Stimulated activated CD4-positive, alpha-beta T cell treated with anti-CD3 and anti-CD28 coated beads, Interleukin-2, amount 100 ng/mL, for 24 hours (primary cell): Measurements from ENCODE around the gene IPO11.
"Not testable (repeated sequence)": the region's sequence is repeated elsewhere in the genome, so short reads cannot be mapped to it uniquely, and the experiment has no call there.

Experiments used
- DNase-seq, 2 donors: peaks; one replicate each; pipeline ENCODE4 v3.0.0-alpha.2; 2020

Gene IPO11

DNA sequence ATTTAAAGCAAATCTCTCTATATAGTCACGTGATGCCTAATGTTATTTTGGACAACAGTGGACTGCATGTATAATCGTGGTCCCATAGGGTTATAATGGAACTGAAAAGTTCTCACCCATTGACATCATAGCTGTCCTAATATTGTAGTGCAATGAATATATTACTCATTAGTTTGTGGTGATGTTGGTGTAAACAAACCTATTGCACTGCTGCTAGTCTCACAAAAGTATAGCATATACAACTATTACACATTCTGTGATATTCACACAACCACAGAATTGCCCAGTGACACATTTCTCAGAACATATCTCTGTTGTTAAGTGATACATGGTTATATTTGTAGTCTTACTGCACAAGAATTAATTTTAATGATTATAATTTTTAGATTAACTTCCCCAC, 37.7 kb downstream of the IPO11 start:
- DNase-seq: no peak

DNA sequence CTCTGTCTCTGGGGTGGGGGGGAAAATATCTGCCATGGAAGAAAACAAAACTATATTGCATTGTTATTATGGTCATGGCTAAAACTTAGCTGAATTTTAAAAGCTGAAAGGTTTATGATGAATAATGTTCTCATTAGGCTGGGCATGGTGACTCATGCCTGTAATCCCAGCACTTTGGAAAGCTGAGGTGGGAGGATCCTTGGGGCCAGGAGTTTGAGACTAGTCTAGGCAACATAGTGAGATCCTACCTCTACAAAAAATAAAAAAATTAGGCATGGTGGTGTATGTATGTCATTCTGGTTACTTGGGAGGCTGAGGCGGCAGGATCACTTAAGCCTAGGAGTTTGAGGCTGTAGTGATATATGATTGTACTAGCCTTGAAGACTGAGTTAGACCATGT, 44.5 kb downstream of the IPO11 start:
- DNase-seq: no peak

- DNase-seq: no peak
Observed at GRCh38 chr5:62460578-62460983, 48.0 kb downstream of the IPO11 start.

DNA sequence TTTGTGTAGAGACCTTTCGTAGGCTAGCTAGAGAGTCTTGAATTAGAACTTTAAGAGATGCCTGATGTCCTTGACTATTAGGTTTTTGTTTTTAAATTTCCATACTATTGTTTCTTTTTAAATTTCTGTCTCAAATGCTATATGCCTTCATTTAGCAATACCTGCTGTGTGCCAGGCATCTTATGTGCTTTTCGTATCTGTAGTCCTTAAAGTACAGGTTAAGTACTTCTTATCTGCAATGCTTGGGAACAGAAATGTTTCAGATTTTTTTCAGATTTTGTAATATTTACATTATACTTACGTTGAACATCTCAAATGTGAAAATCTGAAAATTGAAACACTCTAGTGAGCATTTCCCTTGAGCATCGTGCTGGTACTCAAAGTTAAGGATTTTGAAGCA, 49.0 kb downstream of the IPO11 start:
- DNase-seq: no peak

DNA sequence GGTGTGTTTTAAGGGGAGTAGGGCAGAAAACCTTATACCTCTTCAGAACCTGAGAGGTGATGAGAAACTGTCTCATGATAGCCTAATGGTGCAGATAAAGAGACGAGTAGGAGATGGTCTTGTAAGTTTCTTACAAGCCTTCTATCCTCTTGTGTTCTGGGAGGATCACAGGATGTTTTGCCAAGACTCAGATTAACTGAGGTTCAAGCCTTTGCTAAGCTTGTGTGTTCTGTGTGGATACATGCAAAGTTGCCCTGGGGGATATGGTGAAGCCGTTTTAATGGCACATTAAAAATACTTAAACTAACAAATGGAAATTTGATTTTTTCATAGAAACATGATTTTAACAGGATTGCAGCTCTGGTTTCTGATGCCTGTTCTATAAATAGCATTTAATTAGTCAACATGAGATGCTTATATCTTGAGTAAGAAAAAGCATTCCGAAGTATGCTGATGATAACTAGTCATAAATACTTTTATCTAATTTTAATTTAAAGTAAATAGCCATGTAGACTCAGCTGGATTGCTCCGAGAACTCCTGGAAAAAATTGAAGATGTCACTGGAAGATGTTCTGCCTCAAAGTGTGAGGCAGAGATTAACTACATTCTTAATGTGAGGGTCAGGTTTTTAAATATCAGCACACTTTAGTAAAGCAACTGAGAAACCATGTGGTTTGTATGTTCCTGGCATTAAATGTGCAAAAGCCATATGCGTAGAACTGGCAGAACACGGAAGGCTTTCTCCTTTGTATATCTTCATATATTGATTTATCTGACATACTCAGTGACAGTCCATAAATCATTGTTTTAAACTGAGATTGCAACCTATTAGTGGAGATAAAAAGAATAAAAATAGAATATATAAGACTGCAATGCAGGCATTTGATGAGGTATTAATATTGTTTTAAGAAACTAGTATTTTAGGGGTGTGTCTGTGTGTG, 53.7 kb downstream of the IPO11 start:
- no peak for DNase-seq

DNA sequence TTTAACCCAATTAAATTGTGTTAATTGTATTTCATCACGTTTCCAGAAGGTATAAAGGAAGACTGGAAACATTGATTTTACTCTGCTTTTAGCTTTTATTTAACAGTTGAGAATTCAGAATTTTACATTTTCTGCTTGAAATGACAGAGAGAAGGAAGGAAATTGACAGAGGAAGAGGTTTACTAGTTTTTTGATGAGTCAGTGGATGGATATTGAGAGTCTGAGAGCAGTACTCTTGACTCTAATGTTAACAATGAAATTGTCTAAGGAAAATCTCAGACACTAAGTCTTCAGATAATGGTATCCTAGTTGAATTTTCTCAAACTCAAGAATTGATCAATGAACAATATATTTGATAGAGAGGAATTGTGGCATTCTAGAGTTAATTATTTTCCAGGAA, 60.6 kb downstream of the IPO11 start:
- DNase-seq: no peak

DNA sequence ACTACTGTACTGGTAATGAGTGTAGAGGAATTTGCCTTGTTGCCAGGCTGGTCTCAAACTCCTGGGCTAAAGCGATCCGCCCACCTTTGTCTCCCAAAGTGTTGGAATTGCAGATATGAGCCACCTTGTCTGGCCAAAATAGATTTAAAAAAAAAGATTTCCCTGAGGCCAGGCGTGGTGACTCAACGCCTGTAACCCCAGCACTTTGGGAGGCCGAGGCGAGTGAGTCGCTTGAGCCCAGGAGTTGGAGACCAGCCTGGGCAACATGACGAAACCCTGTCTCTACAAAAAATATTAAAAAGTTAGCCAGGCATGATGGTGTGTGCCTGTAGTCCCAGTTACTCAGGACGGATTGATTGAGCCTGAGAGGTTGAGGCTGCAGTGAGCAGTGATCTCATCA, 62.5 kb downstream of the IPO11 start:
- DNase-seq: no peak

DNA sequence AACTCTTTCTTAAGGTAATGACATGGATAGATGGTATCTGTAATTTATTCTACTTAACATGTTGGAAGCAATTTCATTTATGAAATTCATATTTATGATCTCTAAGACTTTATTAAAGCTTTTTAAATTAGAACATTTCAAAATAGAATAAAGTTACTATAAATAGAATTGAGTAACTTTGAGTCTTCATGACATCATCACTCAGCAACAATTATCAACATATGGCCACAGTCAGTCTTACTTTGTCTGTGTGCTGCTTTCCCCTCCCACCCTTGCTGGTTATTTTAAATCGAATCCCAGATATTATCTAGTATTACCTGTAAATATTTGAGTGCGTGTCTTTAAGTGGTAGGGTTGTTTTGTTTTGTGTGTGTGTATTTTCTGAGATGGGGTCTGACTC, 65.2 kb downstream of the IPO11 start:
- DNase-seq: no peak

GRCh38 chr5:62483556-62483955, 71.0 kb downstream of the IPO11 start:
- DNase-seq: no peak

DNA sequence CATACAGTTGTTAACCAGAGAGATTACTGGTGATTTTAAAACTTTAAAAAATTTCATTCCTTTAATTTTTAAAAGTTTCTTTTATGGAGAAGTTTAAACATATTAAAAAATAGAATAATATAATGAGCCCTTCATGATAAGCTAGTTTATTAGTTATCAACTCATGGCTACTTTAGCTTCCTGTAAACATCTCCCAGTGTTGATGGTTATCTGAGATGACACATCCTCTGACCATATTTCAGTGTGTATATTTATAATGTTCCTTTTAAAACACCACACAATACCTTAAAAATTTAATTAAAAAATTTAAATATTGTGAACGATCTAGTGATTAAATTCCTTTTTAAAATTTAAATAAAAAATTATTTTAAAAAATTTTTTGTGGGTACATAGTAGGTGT, 74.1 kb downstream of the IPO11 start:
- DNase-seq: no peak

DNA sequence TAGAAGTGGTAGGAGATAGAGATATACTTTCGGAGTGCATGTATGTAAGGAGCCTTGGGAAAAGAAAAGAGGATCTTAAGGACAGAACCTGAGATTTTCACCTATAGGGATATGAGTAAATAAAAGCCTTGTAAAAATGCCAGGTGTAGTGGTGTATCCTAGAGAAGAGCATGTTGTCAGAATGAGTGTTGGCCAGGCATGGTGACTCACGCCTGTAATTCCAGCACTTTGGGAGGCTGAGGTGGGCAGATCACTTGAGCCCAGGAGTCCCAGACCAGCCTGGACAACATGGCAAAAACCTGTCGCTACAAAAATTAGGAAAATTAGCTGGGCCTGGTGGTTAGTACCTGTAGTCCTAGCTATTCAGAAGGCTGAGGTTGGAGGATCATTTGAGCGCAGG, 76.0 kb downstream of the IPO11 start:
- DNase-seq: no peak

DNA sequence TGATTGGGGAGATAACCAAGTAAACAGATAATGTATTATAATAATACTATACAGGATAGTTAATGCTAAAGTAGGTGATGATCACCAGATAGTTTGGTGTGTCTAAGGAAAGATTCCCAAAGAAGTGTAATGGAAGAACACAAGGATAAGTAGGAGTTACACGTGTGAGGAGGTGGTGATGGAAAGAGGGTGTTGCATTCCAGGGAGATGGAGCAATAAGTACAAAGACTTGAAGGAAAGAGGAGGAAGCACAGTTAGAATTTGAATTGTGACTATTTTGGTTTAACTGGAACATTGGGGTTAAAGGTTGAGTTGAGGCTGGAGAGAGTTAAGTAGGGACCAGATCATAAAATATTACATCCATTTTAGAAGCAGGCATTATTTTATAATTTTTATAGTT, 76.9 kb downstream of the IPO11 start:
- no peak for DNase-seq

GRCh38 chr5:62494772-62495171, 82.2 kb downstream of the IPO11 start:
- no peak for DNase-seq

- DNase-seq: no peak
Observed at GRCh38 chr5:62496876-62497275, 84.3 kb downstream of the IPO11 start.

DNA sequence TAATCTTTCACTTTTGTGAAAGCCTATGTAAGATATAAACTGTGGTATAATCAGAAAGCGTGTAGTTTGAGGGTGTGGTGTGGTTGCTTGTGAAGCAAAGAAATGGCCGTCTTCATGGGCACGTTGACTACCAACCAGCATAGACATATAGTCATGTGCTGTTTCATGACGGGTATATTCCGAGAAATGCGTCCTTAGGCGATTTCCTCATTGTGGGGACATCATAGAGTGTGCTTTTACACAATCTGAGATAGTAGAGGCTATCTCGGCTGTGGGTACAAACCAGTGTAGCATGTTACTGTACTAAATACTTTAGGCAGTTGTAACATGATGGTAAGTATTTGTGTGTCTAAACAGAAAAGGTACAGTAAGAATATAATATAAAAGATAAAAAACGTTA, 86.4 kb downstream of the IPO11 start:
- DNase-seq: no peak

GRCh38 chr5:62499756-62500155, 87.2 kb downstream of the IPO11 start:
- DNase-seq: no peak

- DNase-seq: no peak
Observed at GRCh38 chr5:62502456-62503101, 90.0 kb downstream of the IPO11 start.

DNA sequence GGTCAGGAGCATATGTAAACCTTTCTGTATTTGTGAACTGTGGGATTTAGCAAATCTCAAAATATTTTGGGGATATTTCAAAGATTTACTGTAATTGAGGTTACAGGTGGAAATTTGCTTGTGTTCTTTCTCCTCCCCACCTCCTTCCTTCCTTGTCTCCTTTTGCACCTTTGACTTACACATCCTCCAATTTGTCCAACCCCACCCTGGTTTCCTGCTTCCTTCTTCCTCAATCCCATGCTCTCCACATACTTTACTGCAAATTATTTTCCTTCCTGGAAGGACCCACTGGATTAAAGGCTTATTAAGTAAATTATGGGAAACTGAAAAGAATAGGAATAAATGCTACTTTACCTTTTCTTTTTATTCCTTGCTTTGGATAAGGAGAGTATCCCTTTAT, 91.6 kb downstream of the IPO11 start:
- no peak for DNase-seq

GRCh38 chr5:62506659-62507460, 94.3 kb downstream of the IPO11 start:
- no peak for DNase-seq

DNA sequence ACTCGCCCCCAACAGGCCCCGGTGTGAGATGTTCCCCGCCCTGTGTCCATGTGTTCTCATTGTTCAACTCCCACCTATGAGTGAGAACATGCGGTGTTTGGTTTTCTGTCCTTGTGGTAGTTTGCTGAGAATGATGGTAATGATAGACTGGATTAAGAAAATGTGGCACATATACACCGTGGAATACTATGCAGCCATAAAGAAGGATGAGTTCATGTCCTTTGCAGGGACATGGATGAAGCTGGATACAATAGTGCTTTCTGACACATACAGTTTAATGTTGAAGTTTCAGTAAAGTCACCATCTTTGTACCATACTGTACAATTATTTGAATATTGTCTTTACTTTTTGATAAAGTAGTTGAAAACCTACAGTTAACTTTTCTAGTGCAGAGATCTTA, 96.2 kb downstream of the IPO11 start:
- DNase-seq: not testable (repeated sequence)

- DNase-seq: no peak
Observed at GRCh38 chr5:62509806-62510205, 97.2 kb downstream of the IPO11 start.

GRCh38 chr5:62513085-62513484, 100.5 kb downstream of the IPO11 start:
- not testable (repeated sequence) for DNase-seq

- DNase-seq: no peak
Observed at GRCh38 chr5:62514510-62515119, 102.1 kb downstream of the IPO11 start.
